HG03460 (cell line): Measurements from ENCODE around the gene FADD.

ENCODE experiments used
- ATAC-seq: cut with Tn5 transposase; IDR thresholded peaks from one replicate; pipeline ENCODE4 v1.9.1; 2021; ENCODE audit not compliant: unreplicated experiment

The FADD gene

DNA sequence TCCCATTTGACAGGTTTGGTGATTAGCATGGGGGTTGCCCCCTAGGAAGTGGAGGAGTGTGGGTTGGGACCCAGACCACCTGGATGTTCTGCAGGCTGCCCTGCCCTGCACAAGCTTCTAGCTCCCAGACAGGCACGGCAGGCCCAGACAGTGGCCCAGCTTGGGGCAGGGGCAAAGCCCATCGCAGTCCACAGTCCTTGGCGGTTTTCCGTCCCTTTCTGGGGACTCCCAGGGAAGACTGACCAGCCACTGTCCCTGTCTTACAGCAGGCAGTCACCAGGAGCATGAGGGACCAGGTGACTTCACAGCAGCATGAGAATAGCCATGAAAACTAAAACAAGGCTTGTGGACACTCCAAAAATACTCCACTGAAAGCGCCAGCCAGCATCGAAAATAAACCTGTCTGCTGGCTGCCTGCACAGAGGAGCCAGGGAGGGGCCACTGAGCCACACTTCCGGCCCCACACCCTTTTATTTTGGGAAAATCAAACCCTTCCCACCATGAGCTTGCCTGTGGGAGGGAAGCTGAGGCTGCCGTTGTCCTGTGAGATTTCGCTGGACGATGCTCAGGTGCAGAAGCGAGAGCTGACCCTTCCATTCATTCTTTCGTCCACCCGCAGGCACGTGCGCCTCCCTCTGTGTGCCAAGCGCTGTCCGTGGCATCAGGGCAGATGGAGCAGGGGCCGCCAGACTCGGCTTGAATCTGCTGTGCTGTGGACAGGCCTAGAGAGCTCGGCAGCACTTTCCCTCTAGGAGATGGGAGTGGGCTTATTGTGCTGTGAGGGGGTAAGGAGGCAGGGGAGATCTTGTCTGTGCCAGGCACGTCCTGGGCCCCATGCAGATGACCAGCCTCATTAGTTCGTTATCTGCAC lies 28.0 kb downstream of the FADD start:
- no peak for ATAC-seq

DNA sequence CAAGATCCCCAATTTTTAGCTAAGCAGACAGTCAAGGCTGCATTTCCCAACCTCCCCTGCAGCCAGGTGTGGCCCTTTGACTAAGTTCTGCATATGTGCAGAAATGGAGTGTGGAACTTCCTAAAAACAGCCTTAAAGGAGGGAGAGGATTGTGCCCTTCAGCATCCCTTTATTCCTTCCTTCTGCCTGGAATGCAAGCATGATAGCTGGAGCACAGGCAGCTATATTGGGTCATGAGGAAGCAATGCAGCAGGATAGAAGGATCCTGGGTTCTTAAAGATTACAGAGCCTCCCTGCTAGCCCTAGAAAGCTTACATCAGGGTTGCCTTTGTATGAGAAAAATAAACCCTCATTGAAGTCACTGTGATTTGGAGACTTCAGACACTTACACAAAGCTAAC lies 29.9 kb downstream of the FADD start:
- no peak for ATAC-seq

DNA sequence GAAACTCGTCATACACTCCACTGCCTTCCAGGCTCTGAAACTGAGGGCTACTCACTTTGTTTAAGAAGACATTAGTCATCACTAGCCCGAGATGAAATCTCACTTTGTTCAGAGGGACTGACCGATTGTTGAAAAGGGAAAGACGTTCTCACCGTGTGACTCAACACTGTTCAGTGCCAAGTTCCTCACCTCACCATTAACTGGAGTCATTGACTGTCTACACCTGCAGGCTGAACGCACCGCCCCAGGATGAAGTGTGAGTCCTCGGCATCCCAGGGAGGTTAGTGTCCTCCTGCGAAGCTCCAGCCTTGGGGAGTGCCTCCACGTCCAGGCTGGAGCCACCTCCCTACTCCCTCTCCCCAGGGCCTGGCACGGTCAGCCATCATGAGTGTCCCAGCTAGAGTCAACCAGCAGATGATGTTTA lies 30.4 kb downstream of the FADD start:
- ATAC-seq = no peak

DNA sequence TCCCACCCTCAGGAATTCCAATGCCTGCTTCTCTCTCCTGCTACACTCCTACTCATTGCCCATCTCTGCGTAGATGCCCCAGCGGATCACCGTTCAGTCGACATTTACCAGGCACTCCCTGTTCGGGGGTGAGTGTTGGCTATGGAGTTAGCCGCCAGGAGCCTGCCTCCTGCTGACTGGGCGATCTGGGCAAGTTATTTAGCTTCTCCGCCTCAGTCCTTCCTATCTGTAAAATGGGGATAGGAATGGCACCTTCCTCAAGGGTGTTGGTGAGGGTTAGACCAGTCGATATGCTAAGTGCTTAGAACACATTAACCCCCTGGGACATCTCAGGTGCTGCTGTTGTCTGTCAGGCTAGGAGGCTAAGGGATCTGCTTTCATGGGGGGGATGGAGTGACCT lies 30.9 kb downstream of the FADD start:
- ATAC-seq = no peak

DNA sequence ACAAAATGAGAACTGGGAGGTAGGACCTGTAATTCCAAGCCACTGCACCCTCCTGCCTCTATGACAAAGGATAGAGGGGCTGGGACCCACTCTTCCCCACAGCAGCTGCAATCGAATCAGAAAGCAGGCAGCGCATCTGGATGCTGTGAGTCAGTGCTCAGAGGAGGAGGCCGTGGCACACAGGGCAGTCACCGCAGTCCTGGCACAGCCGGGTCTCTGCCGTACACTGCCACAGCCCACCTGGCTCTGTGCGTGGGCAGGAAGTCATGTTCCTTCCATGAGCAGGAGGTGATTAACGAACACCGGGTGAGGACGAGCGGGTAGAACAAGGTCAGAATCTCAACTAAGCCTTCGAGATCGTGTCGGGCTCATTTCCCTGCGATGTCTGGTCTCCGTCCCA lies 37.2 kb downstream of the FADD start:
- no peak for ATAC-seq

DNA sequence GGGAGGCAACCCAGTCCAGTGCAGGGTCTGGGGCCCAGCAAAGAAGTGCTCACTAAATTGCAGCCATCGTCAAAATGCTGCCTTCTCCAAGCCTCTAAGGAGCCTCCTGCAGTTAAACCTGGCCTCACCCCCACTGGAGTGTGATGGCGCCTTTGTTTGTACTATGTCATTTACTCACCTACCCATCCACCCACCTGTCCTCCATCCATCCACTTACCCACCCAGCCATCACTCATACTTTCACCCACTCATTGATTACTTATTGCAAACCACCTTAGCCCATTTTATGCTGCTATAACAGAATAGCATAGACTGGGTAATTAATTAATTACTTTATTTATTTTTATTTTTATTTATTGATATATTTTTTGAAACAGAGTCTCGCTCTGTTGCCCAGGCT lies 38.6 kb downstream of the FADD start:
- no peak for ATAC-seq

DNA sequence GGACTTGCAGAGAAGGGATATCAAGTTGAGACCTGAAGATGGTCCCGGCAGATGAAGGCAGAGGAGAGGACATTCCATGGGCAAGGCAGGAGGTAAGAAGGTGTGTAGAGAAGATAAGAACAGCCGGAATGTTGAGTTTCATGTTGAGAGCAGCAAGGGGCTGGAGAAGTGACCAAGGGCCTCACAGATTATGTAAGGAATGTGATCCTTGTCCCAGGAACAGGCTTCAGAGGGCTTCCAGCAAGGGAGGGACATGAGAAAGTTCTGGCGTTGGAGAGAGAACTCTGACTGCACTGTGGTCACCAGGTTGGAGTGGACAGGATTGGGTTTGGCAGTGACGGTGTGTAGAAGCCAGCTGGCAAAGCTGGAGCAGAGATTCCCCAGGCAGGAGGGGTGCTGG lies 39.8 kb downstream of the FADD start:
- no peak for ATAC-seq

DNA sequence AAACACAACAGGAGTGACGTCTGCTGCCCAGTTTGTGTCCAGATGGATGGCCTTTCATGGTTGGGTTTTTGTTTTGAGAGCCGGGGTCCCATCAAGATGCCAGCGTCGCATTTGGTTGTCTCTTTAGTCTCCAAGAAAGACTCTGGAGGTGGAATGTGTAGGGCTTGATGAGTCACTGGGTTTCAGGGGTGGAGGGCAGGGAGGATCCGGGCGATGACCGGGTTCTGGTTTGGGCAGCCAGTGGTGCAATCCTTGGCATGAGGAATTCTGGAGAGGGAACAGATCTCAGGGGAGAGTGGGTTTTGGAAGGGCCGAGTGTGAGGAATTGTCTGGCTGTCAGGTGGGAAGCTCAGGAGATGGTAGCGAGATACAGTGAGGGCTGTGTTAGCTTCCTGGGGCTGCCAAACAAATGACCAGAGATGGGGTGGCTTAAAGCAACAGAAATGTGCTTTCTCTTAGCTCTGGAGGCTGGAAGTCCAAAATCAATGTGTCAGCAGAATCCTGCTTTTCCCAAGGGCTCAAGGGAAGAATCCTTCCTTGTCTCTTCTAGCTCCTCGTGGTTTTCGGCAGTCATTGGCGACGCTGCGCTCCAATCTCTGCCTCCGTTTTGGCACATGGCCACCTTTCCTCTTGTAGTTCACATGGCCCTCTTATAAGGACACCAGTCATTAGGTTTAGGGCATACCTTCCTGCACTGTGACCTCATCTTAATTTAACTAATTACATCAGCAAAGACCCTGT lies 41.0 kb downstream of the FADD start:
- ATAC-seq = no peak

DNA sequence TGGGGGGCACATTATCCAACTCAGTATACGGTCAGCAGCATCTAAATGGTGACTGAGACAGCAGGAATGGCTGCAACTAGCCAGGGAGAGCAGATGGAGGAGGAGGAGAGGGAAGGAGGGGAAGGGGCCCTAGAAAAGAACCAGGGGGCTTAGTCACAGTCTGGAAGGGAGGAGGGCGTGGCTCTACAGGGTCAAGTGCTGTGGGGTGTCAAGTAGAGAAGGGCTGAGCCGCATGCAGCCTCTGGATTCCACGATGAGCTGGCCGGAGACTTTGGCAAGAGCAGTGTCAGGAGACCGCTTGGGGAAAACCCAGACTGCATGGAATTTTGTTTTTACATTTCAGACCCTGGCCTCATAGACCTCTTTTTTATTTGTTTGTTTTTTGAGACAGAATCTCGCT lies 41.6 kb downstream of the FADD start:
- ATAC-seq = no peak

DNA sequence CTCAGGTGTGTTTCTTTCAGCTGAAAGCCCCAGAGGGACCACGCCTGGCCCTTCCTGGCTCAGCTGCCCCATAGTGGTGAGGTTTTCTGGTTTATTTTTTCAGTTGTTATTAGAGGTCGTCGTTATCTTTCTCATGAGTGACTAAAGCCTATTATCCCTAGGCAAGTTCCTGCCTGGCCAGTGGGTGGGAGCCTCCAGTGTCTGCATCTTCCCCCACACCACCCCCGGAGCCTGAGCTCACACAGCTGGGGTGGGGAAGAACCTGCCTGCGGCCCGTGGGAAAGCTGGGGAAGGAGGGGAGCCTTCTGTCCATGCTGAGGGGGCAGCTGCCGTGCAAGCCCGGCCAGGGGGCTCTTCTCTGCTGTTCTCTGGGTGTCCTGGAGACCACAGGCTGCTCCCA lies 43.1 kb downstream of the FADD start:
- ATAC-seq = no peak

DNA sequence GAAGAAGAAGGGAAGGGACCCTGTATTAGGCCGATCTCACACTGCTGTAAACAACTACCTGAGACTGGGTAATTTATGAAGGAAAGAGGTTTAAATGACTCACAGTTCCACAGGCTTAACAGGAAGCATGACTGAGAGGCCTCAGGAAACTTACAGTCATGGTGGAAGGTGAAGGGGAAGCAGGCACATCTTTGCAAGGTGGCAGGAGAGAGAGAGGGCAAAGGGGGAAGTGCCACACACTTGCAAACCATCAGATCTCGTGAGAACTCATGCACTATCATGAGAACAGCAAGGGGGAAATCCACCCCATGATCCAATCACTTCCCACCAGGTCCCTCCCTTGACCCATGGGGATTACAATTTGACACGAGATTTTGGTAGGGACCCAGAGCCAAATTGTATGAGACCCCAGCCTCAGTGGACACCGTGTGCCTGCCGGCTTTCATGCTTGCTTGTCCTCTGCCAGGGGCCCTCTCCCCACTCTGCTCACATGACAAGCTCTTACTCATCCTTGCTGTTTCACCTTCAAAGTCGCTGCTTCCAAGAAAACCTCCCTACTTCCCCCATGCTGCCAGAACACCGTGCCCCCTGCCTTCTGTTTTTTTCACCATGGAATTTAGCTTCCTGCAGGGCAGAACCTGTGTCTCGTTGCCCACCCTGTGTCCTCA lies 44.1 kb downstream of the FADD start:
- no peak for ATAC-seq

DNA sequence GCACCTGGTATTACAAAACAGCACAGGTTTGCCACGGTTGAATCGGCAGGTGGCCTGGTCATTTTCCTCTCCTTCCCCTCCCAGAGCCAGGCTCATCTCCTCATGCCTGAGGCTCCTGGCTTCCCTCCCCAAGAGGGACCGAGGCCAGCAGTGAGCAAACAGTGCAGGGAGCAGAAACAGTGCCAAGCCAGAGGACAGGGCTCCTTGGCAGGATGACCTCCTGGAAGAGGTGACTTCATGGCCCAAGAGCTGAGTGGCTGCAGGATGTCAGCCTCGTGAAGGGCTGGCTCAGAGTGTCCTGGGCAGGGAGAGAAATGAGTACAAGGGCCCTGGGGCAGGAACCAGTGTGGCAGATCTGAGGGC lies 44.6 kb downstream of the FADD start:
- ATAC-seq = no peak

DNA sequence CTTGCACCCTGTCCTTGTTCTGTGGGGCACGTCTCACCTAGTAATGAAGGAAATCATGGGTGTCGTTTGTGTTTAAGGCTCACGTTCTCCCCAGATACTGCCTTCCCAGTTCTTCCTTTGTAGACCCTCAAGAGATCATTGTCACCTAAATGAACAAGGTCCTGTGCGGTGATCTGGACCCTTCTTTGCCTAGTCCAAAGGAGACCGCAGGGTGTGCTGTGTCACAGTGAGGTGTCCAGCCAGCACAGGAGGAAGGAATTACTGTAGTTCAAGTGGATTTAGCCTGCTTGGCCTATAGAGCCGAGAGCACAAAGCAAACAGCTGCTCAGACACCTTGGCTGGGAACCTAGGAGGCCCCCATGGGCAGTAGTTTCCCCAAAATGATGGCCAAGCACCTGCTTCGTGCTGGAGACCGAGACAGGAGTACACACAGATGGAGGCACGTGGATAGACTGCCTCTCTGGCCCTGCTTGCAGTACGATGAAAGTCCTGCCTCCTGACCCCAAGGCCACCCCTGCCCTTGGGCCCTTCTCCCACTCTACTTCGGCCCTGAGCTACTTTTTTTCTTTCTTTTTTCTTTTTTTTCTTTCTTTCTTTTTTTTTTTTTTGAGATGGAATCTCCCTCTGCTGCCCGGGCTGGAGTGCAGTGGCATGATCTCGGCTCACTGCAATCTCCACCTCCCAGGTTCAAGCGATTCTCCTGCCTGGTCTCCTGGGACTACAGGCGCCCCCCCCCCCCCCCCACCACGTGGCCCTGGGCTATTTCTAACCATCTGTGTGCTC lies 48.0 kb downstream of the FADD start:
- no peak for ATAC-seq

DNA sequence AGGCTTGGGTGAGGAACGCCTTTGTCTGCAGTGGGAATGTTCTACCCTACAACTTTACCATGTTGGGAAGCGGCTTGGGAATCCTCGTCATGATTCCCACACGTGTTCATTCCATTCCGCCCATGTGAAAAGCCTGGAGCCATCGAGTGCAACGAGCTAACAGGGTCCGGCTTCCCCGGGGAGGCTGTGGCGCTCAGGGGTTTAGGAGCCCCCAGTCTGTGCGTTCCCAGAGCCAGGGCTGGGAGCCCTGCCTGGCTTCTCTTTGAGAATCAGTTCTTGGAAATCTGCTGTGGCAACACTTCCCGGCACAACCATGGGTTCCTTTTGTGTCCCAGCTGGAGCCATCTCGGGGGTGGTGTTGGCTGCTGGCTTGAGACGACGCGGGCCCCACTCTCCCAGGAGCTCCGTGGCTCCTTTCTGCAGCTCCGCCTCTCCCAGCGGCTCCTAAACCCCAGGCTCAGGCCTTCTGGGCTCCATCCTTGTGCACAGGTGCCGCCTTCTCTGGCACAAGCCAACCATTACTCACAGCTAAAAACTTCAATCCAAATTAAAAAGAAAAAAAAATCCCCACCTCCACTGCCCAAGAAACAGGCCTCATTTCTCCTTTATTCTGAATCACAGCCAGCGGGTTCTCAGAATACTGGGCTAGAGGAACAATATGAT lies 48.7 kb downstream of the FADD start:
- no peak for ATAC-seq

DNA sequence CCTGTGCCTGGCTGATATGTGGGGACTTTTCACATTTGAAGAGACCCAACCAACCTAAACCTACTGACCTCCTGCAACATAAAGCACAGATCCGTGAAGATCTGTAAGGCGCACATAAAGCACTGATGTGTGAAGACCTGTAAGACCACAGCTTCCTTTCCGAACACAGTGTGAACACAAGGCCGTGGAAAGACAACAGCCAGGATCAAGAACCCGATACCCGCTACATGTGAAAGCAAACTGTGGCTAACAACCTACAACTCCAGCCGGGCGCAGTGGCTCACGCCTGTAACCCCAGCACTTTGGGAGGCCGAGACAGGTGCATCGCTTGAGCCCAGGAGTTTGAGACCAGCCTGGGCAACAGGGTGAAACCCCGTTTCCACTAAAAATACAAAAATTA lies 49.7 kb downstream of the FADD start:
- no peak for ATAC-seq

DNA sequence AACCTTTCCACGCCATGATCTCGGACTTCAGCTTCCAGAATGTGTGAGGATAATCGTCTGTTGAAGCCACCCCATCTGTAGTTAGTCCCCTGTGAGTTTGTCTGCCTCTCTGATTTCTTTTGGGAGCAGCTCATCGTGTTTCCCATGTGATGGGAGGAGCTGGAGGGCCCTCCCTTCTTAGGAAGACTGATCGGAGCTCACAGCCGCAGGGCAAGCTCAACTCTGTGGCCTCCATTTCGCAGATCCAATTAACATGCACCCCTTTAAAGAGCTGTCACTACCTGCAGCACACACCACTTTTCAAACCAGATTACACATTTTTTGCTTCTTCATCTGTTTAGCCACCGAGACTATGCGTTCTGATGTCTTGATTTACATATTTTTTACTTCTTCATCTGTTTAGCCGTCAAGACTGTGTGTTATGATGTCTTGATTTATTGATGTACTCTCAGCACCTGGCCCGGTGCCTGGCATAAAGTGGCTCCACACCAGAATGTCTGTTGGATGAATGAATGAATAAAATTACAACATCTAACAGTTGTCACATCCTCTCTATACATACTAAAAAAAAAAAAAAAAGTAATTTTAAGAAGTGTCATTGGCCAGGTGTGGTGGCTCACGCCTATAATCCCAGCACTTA lies 52.5 kb downstream of the FADD start:
- ATAC-seq = no peak
